Peyer's patch (tissue), 4 donors: ENCODE results near the gene TSPAN33. TPM values are rescaled to one million over a fixed set of nuclear protein-coding genes. Genes with fewer than 3 reads are reported as not detected.
"Not testable (repeated sequence)": the region's sequence is repeated elsewhere in the genome, so short reads cannot be mapped to it uniquely, and the experiment has no call there.

ENCODE experiments used
- DNase-seq, 3 donors: peaks; one replicate each; pipeline ENCODE4 v3.0.0-alpha.2; 2017 to 2019
- H3K27ac ChIP-seq, 4 donors: fragments of 200-600 bp; sonication (generic); one replicate each; pipeline ENCODE4 v1.5.1; 2016 to 2019
- H3K27me3 ChIP-seq, 2 donors: fragments of 200-600 bp; sonication (generic); one replicate each; pipeline ENCODE4 v1.5.1; 2019
- H3K36me3 ChIP-seq, 3 donors: fragments of 200-600 bp; sonication (generic); one replicate each; pipeline ENCODE4 v1.5.1; 2016 to 2019
- H3K4me1 ChIP-seq, 4 donors: fragments of 200-600 bp; sonication (generic); one replicate each; pipeline ENCODE4 v1.5.1; 2016 to 2019
- H3K4me3 ChIP-seq, 4 donors: fragments of 200-600 bp; sonication (generic); 1 replicate in 3 of 4; 2 replicates in 1 of 4; pipeline ENCODE4 v1.5.1; 2016 to 2019; ENCODE audit warnings: mild to moderate bottlenecking in 1 of 4
- H3K9me3 ChIP-seq, 4 donors: fragments of 200-600 bp; sonication (generic); one replicate each; pipeline ENCODE4 v1.5.1; 2016 to 2019; ENCODE audit warnings: mild to moderate bottlenecking in 1 of 4
- CTCF ChIP-seq, 6 experiments: fragments of 450-650 bp in 4 of 6; fragments of 200-600 bp in 2 of 6; sonication (generic) in 1 of 6; IDR thresholded peaks; one replicate each; pipeline ENCODE4 v1.5.1; 2017 to 2019; ENCODE audit warnings: antibody characterized with exemption in 6 of 6, mild to moderate bottlenecking in 3 of 6, moderate library complexity in 1 of 6
- POLR2A ChIP-seq, 2 donors: fragments of 450-650 bp; IDR thresholded peaks; one replicate each; pipeline ENCODE4 v1.5.1; 2017; ENCODE audit warnings: antibody characterized with exemption in 2 of 2, mild to moderate bottlenecking in 2 of 2, moderate library complexity in 2 of 2
- total RNA-seq, 4 donors: library from RNA; depleted of rRNA; stranded (reverse); fragments of >200 nt; gene quantifications; one replicate each; pipeline ENCODE4 v1.1.0, GENCODE V29; 2016

TSPAN33 gene
- total RNA-seq, 4 donors from 2014 or later: 1.0 to 28.9 (median 3.5) TPM

GRCh38 chr7:129118182-129118581 lies 26.3 kb upstream of the TSPAN33 start:
- H3K4me1 ChIP-seq: no peaks in the 10 kb centered on the region
- no peak overlapping the region for H3K4me3 ChIP-seq
- no peak for DNase-seq
- no peak overlapping the region for H3K27ac ChIP-seq
- H3K27me3 ChIP-seq: no peaks in the 10 kb centered on the region
- H3K36me3 ChIP-seq: no peaks in the 10 kb centered on the region
- TF ChIP-seq CTCF (IDR thresholded peaks at IDR 0.05) (no peak), POLR2A (IDR thresholded peaks at IDR 0.05) (no peak)
- H3K9me3 ChIP-seq: no peaks in the 10 kb centered on the region

- no peak overlapping the region for H3K27ac ChIP-seq
These were observed 25.5 kb upstream of the TSPAN33 start for GRCh38 chr7:129118976-129119375.

GRCh38 chr7:129121501-129122077 lies 22.9 kb upstream of the TSPAN33 start:
- H3K4me3 ChIP-seq, H3K4me1 ChIP-seq, H3K36me3 ChIP-seq, H3K9me3 ChIP-seq, H3K27ac ChIP-seq, H3K27me3 ChIP-seq, DNase-seq: not testable (repeated sequence)

More at GRCh38 chr7:129118976-129119375, 25.5 kb upstream of the TSPAN33 start:
- Histone ChIP-seq H3K4me1 (no peaks in the 10 kb centered on the region), H3K9me3 (no peaks in the 10 kb centered on the region), H3K27me3 (no peaks in the 10 kb centered on the region), H3K4me3 (no peak overlapping the region), H3K36me3 (no peaks in the 10 kb centered on the region)
- DNase-seq: no peak
- TF ChIP-seq POLR2A (IDR thresholded peaks at IDR 0.05): no peak
- TF ChIP-seq CTCF (IDR thresholded peaks at IDR 0.05): no peak

- Histone ChIP-seq H3K36me3 (no peaks in the 10 kb centered on the region), H3K4me3 (no peak overlapping the region), H3K9me3 (no peaks in the 10 kb centered on the region), H3K27ac (peak overlapping the region in 1 of 4 donors; percentile 31), H3K27me3 (no peaks in the 10 kb centered on the region), H3K4me1 (no peaks in the 10 kb centered on the region)
- no peak for DNase-seq
- no peak for TF ChIP-seq POLR2A (IDR thresholded peaks at IDR 0.05)
These were observed 22.3 kb upstream of the TSPAN33 start for GRCh38 chr7:129122078-129122750.

GRCh38 chr7:129122751-129123509 lies 21.6 kb upstream of the TSPAN33 start:
- no peaks in the 10 kb centered on the region for H3K4me1 ChIP-seq
- H3K27ac ChIP-seq: peak overlapping the region in 1 of 4 donors; percentile 31
- no peak overlapping the region for H3K4me3 ChIP-seq
- no peaks in the 10 kb centered on the region for H3K9me3 ChIP-seq
- H3K27me3 ChIP-seq: no peaks in the 10 kb centered on the region
- peak in 1 of 3 donors; percentile 32 for DNase-seq
- no peak for TF ChIP-seq POLR2A (IDR thresholded peaks at IDR 0.05)
- no peak for TF ChIP-seq CTCF (IDR thresholded peaks at IDR 0.05)
- H3K36me3 ChIP-seq: no peaks in the 10 kb centered on the region

GRCh38 chr7:129123510-129123857 lies 21.0 kb upstream of the TSPAN33 start:
- TF ChIP-seq CTCF (IDR thresholded peaks at IDR 0.05) (no peak), POLR2A (IDR thresholded peaks at IDR 0.05) (no peak)
- no peaks in the 10 kb centered on the region for H3K4me1 ChIP-seq
- H3K36me3 ChIP-seq: no peaks in the 10 kb centered on the region
- no peaks in the 10 kb centered on the region for H3K9me3 ChIP-seq
- DNase-seq: no peak
- no peaks in the 10 kb centered on the region for H3K27me3 ChIP-seq
- H3K4me3 ChIP-seq: no peak overlapping the region
- peak overlapping the region in 1 of 4 donors; percentile 31 for H3K27ac ChIP-seq
